ENCODE results near the gene AGGF1. TPM values are rescaled to one million over a fixed set of nuclear protein-coding genes. Genes with fewer than 3 reads are reported as not detected.

AGGF1 gene
- total and polyA plus RNA-seq, 7 donors, result 8.0 to 20.3 (median 14.0) TPM

GRCh38 chr5:77017668-77018067 is 12.5 kb upstream of the AGGF1 start:
- no peak for TF ChIP-seq CTCF (IDR thresholded peaks at IDR 0.05)
- Histone ChIP-seq H3K4me3 (no peak overlapping the region), H3K27ac (no peak overlapping the region), H3K4me1 (no peaks in the 10 kb centered on the region), H3K27me3 (ENCODE audit: insufficient read depth in 3 of 3, low read length in 2 of 3) (peaks cover 0 to 20% (median 4%) of the 10 kb centered on the region in 3 donors), H3K9me3 (no peaks in the 10 kb centered on the region), H3K36me3 (ENCODE audit: insufficient read depth in 1 of 2, low read depth in 1 of 2) (no peaks in the 10 kb centered on the region)
- intact Hi-C loops (cut with DNase I), result loop anchor here in 1 of 2 donors (5.0 kb wide), 1 partner anchor 150 kb away; no protein-coding TSS in a partner anchor
- DNase-seq, result no peak
- WGBS, 3 donors, result 78 to 87% (median 82%) methylated on average over 4 of the region's 4 CpGs
- no peak for ATAC-seq

- intact Hi-C loops (cut with DNase I), result no loop called here
- Histone ChIP-seq H3K27ac (no peak overlapping the region), H3K9me3 (no peaks in the 10 kb centered on the region), H3K4me3 (no peak overlapping the region), H3K36me3 (ENCODE audit: insufficient read depth in 1 of 2, low read depth in 1 of 2) (no peaks in the 10 kb centered on the region), H3K27me3 (ENCODE audit: insufficient read depth in 3 of 3, low read length in 2 of 3) (peaks cover 0 to 25% (median 7%) of the 10 kb centered on the region in 3 donors), H3K4me1 (no peaks in the 10 kb centered on the region)
- no peak for TF ChIP-seq CTCF (IDR thresholded peaks at IDR 0.05)
- no peak for ATAC-seq
- 42 to 51% (median 49%) methylated on average over 7 of the region's 7 CpGs for WGBS, 3 donors
- DNase-seq, result no peak
Measured at GRCh38 chr5:77022511-77023417, 7.4 kb upstream of the AGGF1 start.

GRCh38 chr5:77024490-77024889 is 5.7 kb upstream of the AGGF1 start:
- ATAC-seq (no peak), DNase-seq (no peak)
- Histone ChIP-seq H3K9me3 (no peaks in the 10 kb centered on the region), H3K27me3 (ENCODE audit: insufficient read depth in 3 of 3, low read length in 2 of 3) (peaks cover 0 to 19% (median 7%) of the 10 kb centered on the region in 3 donors), H3K4me1 (no peaks in the 10 kb centered on the region), H3K4me3 (no peak overlapping the region), H3K27ac (no peak overlapping the region), H3K36me3 (ENCODE audit: insufficient read depth in 1 of 2, low read depth in 1 of 2) (no peaks in the 10 kb centered on the region)
- intact Hi-C loops (cut with DNase I), result no loop called here
- TF ChIP-seq CTCF (IDR thresholded peaks at IDR 0.05), result no peak
- WGBS, 3 donors, result 88 to 96% (median 90%) methylated on average over 1 of the region's 1 CpG

- ATAC-seq (no peak), DNase-seq (no peak)
- 81 to 99% (median 97%) methylated on average over 4 of the region's 4 CpGs for WGBS, 3 donors
- Histone ChIP-seq H3K36me3 (ENCODE audit: insufficient read depth in 1 of 2, low read depth in 1 of 2) (no peaks in the 10 kb centered on the region), H3K27ac (no peak overlapping the region), H3K4me1 (peaks cover 10% of the 10 kb centered on the region), H3K4me3 (no peak overlapping the region), H3K9me3 (no peaks in the 10 kb centered on the region), H3K27me3 (ENCODE audit: insufficient read depth in 3 of 3, low read length in 2 of 3) (no peaks in the 10 kb centered on the region)
- no peak for TF ChIP-seq CTCF (IDR thresholded peaks at IDR 0.05)
- intact Hi-C loops (cut with DNase I), result no loop called here
Measured at GRCh38 chr5:77028631-77029375, 1.4 kb upstream of the AGGF1 start.
